Gastrocnemius medialis (tissue), 4 donors: ENCODE measurements around the gene BCL2L13. TPM values are rescaled to one million over a fixed set of nuclear protein-coding genes. Genes with fewer than 3 reads are reported as not detected.

Source experiments
- ATAC-seq, 2 donors: fragments of 150-250 bp; one replicate each; pipeline ENCODE4 v1.9.1; 2016
- DNase-seq, 2 donors: peaks; one replicate each; pipeline ENCODE4 v3.0.0-alpha.2; 2019
- H3K27ac ChIP-seq, 4 donors: fragments of 200-600 bp; sonication (generic); 1 replicate in 1 of 4; 2 replicates in 3 of 4; pipeline ENCODE4 v1.5.1; 2016 to 2018; ENCODE audit warnings: mild to moderate bottlenecking in 2 of 4, moderate library complexity in 1 of 4
- H3K27me3 ChIP-seq, 3 donors: fragments of 200-600 bp; sonication (generic) in 2 of 3; 1 replicate in 1 of 3; 2 replicates in 2 of 3; pipeline versions ENCODE4 v1.5.1 to v1.6.0; 2016 to 2019; ENCODE audit warnings: mild to moderate bottlenecking in 1 of 3, moderate library complexity in 1 of 3
- H3K36me3 ChIP-seq, 2 donors: fragments of 200-600 bp; sonication (generic) in 1 of 2; one replicate each; pipeline ENCODE4 v1.5.1; 2017 to 2018
- H3K4me1 ChIP-seq, 2 donors: fragments of 200-600 bp; sonication (generic) in 1 of 2; one replicate each; pipeline ENCODE4 v1.5.1; 2016 to 2017; ENCODE audit warnings: mild to moderate bottlenecking in 2 of 2
- H3K4me3 ChIP-seq, 4 donors: fragments of 200-600 bp; sonication (generic) in 3 of 4; 1 replicate in 1 of 4; 2 replicates in 3 of 4; pipeline ENCODE4 v1.5.1; 2016 to 2019; ENCODE audit warnings: mild to moderate bottlenecking in 2 of 4
- H3K9me3 ChIP-seq, 3 donors: fragments of 200-600 bp; sonication (generic) in 2 of 3; 1 replicate in 1 of 3; 2 replicates in 2 of 3; pipeline ENCODE4 v1.5.1; 2016 to 2019
- POLR2A ChIP-seq, 2 donors: fragments of 450-650 bp; IDR thresholded peaks; one replicate each; pipeline ENCODE4 v1.6.1; 2017; ENCODE audit warnings: antibody characterized with exemption in 2 of 2, mild to moderate bottlenecking in 2 of 2, moderate library complexity in 2 of 2
- in situ Hi-C, 4 donors: fragments of 200-750 bp; cut with MboI; loops; one replicate each; pipeline versions ENCODE4 v1.15.0 to v1.8.0; 2017; ENCODE audit warnings: low sequenced_read_pairs in 4 of 4
- intact Hi-C: fragments of 100-400 bp; cut with DNase I; formaldehyde crosslinking; loops from one replicate; pipeline ENCODE4 v1.15.1; 2023; ENCODE audit warnings: low total_unique reads
- total RNA-seq, 4 donors: library from RNA; depleted of rRNA; stranded (reverse); fragments of >200 nt; gene quantifications; one replicate each; pipeline versions ENCODE4 v1.1.0 to v1.2.3, GENCODE V29; 2016
- TF ChIP-seq, protein P1 (sequence below), 5 experiments: fragments of 450-650 bp in 3 of 5; fragments of 200-600 bp in 2 of 5; sonication (generic) in 2 of 5; IDR thresholded peaks in 4 of 5; conservative IDR thresholded peaks in 1 of 5; 1 replicate in 4 of 5; 2 replicates in 1 of 5; pipeline ENCODE4 v1.5.1; 2016 to 2019; ENCODE audit warnings: antibody characterized with exemption in 5 of 5, mild to moderate bottlenecking in 3 of 5, moderate library complexity in 3 of 5

The BCL2L13 gene
- total RNA-seq, 4 donors from 2014 or later: 162 to 310 (median 231) TPM

DNA sequence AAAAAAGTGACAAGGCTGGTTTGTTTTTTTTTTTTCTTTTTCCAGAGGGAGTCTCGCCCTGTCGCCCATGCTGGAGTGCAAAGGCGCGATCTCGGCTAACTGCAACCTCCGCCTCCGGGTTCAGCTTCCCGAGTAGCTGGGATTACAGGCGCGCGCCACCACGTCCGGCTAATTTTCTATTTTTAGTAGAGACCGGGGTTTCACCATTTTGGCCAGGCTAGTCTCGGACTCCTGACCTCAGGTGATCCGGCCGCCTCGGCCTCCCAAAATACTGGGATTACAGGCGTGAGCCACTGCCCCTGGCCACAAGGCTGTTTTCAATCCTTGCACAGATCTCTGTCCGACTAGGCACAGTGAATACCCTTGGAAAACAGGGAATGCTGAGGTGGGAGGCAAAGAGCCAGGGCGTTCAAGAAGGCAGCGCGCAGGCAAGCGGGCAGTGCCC, 10.6 kb upstream of the BCL2L13 start:
- intact Hi-C loops: loop anchor here (5.0 kb wide), 2 partner anchors 56 to 159 kb away; no protein-coding TSS in a partner anchor

DNA sequence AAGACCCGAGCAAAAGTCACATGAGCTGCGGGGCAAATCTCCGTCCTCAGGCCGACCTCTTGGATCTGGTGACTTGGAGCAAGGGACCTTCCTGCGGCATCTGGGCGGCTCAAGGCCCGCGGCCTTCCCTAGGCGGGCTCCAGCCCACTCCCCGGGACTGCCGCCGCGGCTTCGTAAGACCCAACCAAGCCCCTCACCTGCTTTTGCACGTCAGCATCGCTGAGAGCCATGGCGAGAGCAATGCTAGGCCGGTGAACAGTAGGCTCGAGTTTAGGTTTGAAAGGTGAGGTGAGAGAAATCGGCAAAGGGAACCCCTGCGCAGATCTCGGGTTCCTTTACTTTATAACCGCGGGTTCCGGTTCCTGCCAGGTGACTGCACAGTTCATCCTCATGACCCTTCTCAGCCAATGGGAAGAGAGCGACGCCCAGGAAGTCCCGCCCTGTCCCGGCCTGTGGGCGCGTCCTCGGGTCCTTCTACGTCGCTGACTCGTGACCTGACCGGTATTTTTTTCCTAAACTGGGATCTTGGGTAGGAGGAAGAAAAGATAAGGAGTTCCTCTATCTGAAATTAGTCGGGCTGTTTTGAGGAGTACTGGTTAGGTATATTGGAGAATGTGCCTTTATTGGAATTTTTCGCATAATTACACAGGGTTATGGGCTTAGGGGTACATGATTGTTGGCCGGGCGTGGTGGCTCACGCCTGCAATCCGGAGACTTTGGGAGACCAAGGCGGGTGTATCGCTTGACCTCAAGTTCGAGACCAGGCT, 10.0 kb upstream of the BCL2L13 start, which contains the start of gene ATP6V1E1:
Gene ATP6V1E1, minus strand, starts transcription at position 344 of the 767 bp plus-strand sequence. Its CDS starts 114 bp downstream, at position 230.
- no peaks in the 10 kb centered on the region for H3K9me3 ChIP-seq
- peaks cover 17 to 27% of the 10 kb centered on the region in 2 donors for H3K4me1 ChIP-seq
- ATAC-seq (peak; percentile 96 to 98), DNase-seq (peak; percentile 97 to 98)
- intact Hi-C loops (loop anchor here (5.0 kb wide), 2 partner anchors 56 to 159 kb away; no protein-coding TSS in a partner anchor), in situ Hi-C loops (loop anchor here in 1 of 4 donors (25.0 kb wide), 1 partner anchor 466 kb away; the partner anchor contains the start of gene HDHD5)
- peaks cover 0 to 1% of the 10 kb centered on the region in 2 donors for H3K36me3 ChIP-seq
- no peaks in the 10 kb centered on the region for H3K27me3 ChIP-seq
- peak within 1 kb of the TSS; percentile 90 to 100 (median 94) for H3K4me3 ChIP-seq
- peak within 1 kb of the TSS; percentile 94 to 99 (median 98) for H3K27ac ChIP-seq
- TF ChIP-seq, protein P1, sequence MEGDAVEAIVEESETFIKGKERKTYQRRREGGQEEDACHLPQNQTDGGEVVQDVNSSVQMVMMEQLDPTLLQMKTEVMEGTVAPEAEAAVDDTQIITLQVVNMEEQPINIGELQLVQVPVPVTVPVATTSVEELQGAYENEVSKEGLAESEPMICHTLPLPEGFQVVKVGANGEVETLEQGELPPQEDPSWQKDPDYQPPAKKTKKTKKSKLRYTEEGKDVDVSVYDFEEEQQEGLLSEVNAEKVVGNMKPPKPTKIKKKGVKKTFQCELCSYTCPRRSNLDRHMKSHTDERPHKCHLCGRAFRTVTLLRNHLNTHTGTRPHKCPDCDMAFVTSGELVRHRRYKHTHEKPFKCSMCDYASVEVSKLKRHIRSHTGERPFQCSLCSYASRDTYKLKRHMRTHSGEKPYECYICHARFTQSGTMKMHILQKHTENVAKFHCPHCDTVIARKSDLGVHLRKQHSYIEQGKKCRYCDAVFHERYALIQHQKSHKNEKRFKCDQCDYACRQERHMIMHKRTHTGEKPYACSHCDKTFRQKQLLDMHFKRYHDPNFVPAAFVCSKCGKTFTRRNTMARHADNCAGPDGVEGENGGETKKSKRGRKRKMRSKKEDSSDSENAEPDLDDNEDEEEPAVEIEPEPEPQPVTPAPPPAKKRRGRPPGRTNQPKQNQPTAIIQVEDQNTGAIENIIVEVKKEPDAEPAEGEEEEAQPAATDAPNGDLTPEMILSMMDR (IDR thresholded peaks at IDR 0.05 in 4 of 5, conservative IDR thresholded peaks at IDR 0.05 in 1 of 5): no peak
- peak; percentile 90 to 93 for TF ChIP-seq POLR2A (IDR thresholded peaks at IDR 0.05)

More for the DNA sequence above, 10.6 kb upstream of the BCL2L13 start:
- Histone ChIP-seq H3K27me3 (no peaks in the 10 kb centered on the region), H3K4me1 (peaks cover 17 to 22% of the 10 kb centered on the region in 2 donors), H3K36me3 (peaks cover 0 to 7% of the 10 kb centered on the region in 2 donors), H3K27ac (peak overlapping the region; percentile 94 to 99 (median 98)), H3K4me3 (peak overlapping the region; percentile 90 to 100 (median 94)), H3K9me3 (no peaks in the 10 kb centered on the region)
- in situ Hi-C loops: loop anchor here in 1 of 4 donors (25.0 kb wide), 1 partner anchor 466 kb away; the partner anchor contains the start of gene HDHD5
- TF ChIP-seq, protein P1 (IDR thresholded peaks at IDR 0.05 in 4 of 5, conservative IDR thresholded peaks at IDR 0.05 in 1 of 5): no peak
- TF ChIP-seq POLR2A (IDR thresholded peaks at IDR 0.05): no peak
- ATAC-seq (peak in 1 of 2 donors; percentile 1), DNase-seq (peak in 1 of 2 donors; percentile 43)

- in situ Hi-C loops: loop anchor here in 1 of 4 donors (25.0 kb wide), 1 partner anchor 467 kb away; the partner anchor contains the start of gene HDHD5
- H3K4me3 ChIP-seq: peak overlapping the region; percentile 90 to 100 (median 94)
- H3K36me3 ChIP-seq: no peaks in the 10 kb centered on the region
- H3K4me1 ChIP-seq: peaks cover 17 to 31% of the 10 kb centered on the region in 2 donors
- ATAC-seq: peak in 1 of 2 donors; percentile 1
- peak overlapping the region; percentile 94 to 99 (median 98) for H3K27ac ChIP-seq
- intact Hi-C loops: loop anchor here (5.0 kb wide), 2 partner anchors 57 to 158 kb away; no protein-coding TSS in a partner anchor
- DNase-seq: no peak
- H3K27me3 ChIP-seq: no peaks in the 10 kb centered on the region
- TF ChIP-seq POLR2A (IDR thresholded peaks at IDR 0.05): no peak
- TF ChIP-seq, protein P1 (IDR thresholded peaks at IDR 0.05 in 4 of 5, conservative IDR thresholded peaks at IDR 0.05 in 1 of 5): no peak
- no peaks in the 10 kb centered on the region for H3K9me3 ChIP-seq
Measured at GRCh38 chr22:17629173-17629489, 9.4 kb upstream of the BCL2L13 start.

- Histone ChIP-seq H3K4me1 (peaks cover 17 to 31% of the 10 kb centered on the region in 2 donors), H3K4me3 (no peak overlapping the region), H3K27ac (peak overlapping the region; percentile 94 to 99 (median 98)), H3K36me3 (no peaks in the 10 kb centered on the region), H3K9me3 (no peaks in the 10 kb centered on the region), H3K27me3 (no peaks in the 10 kb centered on the region)
- no peak for ATAC-seq
- in situ Hi-C loops: loop anchor here in 2 of 4 donors (10.0 to 25.0 kb wide), 2 partner anchors 55 to 467 kb away; partner anchors contain the start of gene HDHD5 (in 1 of the 2)
- intact Hi-C loops: loop anchor here (5.0 to 10.0 kb wide), 3 partner anchors 57 to 555 kb away; no protein-coding TSS in a partner anchor
- TF ChIP-seq, protein P1 (IDR thresholded peaks at IDR 0.05 in 4 of 5, conservative IDR thresholded peaks at IDR 0.05 in 1 of 5): no peak
- TF ChIP-seq POLR2A (IDR thresholded peaks at IDR 0.05): no peak
- no peak for DNase-seq
Measured at GRCh38 chr22:17629641-17630040, 8.9 kb upstream of the BCL2L13 start.
